K562 (cell line): Measurements from ENCODE around the gene TMEM242. TPM values are rescaled to one million over a fixed set of nuclear protein-coding genes. Genes with fewer than 3 reads are reported as not detected.

ENCODE experiments used
- ATAC-seq: fragments of 200-7000 bp; cut with Tn5 transposase; 3 replicates; pipeline ENCODE4 v1.9.1; 2020; ENCODE audit warnings: moderate library complexity
- BruUV-seq: library from RNA; stranded (reverse); fragments of 400-500 nt; replicated peaks from 2 replicates; lab custom pipeline; 2021; lab: Mats Ljungman, UMichigan
- CTCF ChIA-PET: fragments of 300-600 bp; formaldehyde crosslinking; extraction: SDS; loops from one replicate; lab custom pipeline; 2021; ENCODE audit warnings: low intra/inter-chr PET ratio; lab: Yijun Ruan, JAX
- POLR2A ChIA-PET: fragments of 300-600, 350-650 bp; sonication (Branson Sonifier 250); formaldehyde crosslinking; extraction: SDS; loops from one replicate; lab custom pipeline; 2021; ENCODE audit warnings: antibody characterized with exemption, inconsistent platforms; lab: Yijun Ruan, JAX
- DNase-seq, 4 experiments: peaks; one replicate each; pipeline versions ENCODE4 v3.0.0 to v3.0.0-alpha.2; 2011 to 2018; ENCODE audit warnings: low spot score in 3 of 4, mixed read lengths in 3 of 4; ENCODE audit errors: extremely low read depth in 1 of 4
- FAIRE-seq: peaks from 2 replicates; lab custom pipeline; 2011; peaks lifted over from hg19 to GRCh38; lab: Jason Lieb, UNC
- H2AFZ ChIP-seq: 2 replicates; pipeline ENCODE4 v1.6.0; 2011; ENCODE audit warnings: low read depth, low read length, control low read depth, inconsistent platforms
- H3K27ac ChIP-seq: fragments of 200-600 bp; 3 replicates; pipeline ENCODE4 v1.8.0; 2011; ENCODE audit warnings: low read depth, mild to moderate bottlenecking, control low read depth, inconsistent platforms, low read length, moderate library complexity, mixed read lengths; ENCODE audit errors: extremely low read depth
- H3K27me3 ChIP-seq, 2 experiments: fragments of 300-600 bp in 1 of 2; 2 replicates in 1 of 2; 3 replicates in 1 of 2; pipeline versions ENCODE4 v1.6.0 to v1.8.0; 2011; ENCODE audit warnings: inconsistent platforms in 2 of 2, low read length in 2 of 2, mild to moderate bottlenecking in 1 of 2, mixed read lengths in 1 of 2, moderate library complexity in 1 of 2; ENCODE audit not compliant: control insufficient read depth in 2 of 2, insufficient read depth in 2 of 2
- H3K36me3 ChIP-seq: fragments of 300-600 bp; 3 replicates; pipeline ENCODE4 v1.8.0; 2011; ENCODE audit warnings: mild to moderate bottlenecking, low read length, inconsistent platforms; ENCODE audit not compliant: control insufficient read depth, insufficient read depth
- H3K4me1 ChIP-seq, 2 experiments: fragments of 200-600 bp in 1 of 2; replicated peaks in 1 of 2; 2 replicates in 1 of 2; 3 replicates in 1 of 2; pipeline versions ENCODE4 v1.5.1 to v1.8.0; 2011; ENCODE audit warnings: inconsistent platforms in 2 of 2, low read length in 2 of 2, mild to moderate bottlenecking in 1 of 2, mixed read lengths in 1 of 2, moderate library complexity in 1 of 2; ENCODE audit not compliant: control insufficient read depth in 2 of 2, insufficient read depth in 2 of 2
- H3K4me2 ChIP-seq: 2 replicates; pipeline ENCODE4 v1.6.1; 2011; ENCODE audit warnings: low read length, control low read depth, inconsistent platforms, mixed read lengths; ENCODE audit not compliant: insufficient read depth
- H3K4me3 ChIP-seq: fragments of 200-600 bp; sonication (generic), shearing (Covaris generic); 2 replicates; pipeline ENCODE4 v1.5.1; 2016; ENCODE audit warnings: control low read depth, inconsistent platforms
- H3K79me2 ChIP-seq: fragments of 200-600 bp; 3 replicates; pipeline ENCODE4 v1.8.0; 2011; ENCODE audit warnings: low read length, inconsistent platforms; ENCODE audit not compliant: control insufficient read depth, insufficient read depth
- H3K9ac ChIP-seq, 2 experiments: 2 replicates each; pipeline versions ENCODE4 v1.6.0 to v1.6.1; 2011; ENCODE audit warnings: low read depth in 2 of 2, low read length in 2 of 2, control low read depth in 1 of 2, inconsistent platforms in 1 of 2, mild to moderate bottlenecking in 1 of 2, mixed read lengths in 1 of 2; ENCODE audit not compliant: insufficient read depth in 1 of 2
- H3K9me1 ChIP-seq: one replicate; pipeline ENCODE4 v1.6.0; 2011; ENCODE audit warnings: inconsistent platforms, mild to moderate bottlenecking, low read length, moderate library complexity; ENCODE audit not compliant: control insufficient read depth, insufficient read depth
- H3K9me3 ChIP-seq: replicated peaks from 2 replicates; pipeline ENCODE4 v1.5.1; 2011; ENCODE audit warnings: low read depth, low read length, inconsistent platforms; ENCODE audit not compliant: control insufficient read depth, insufficient read depth
- H4K20me1 ChIP-seq: replicated peaks from 2 replicates; pipeline ENCODE4 v1.6.1; 2011; ENCODE audit warnings: low read length, inconsistent platforms, mixed read lengths; ENCODE audit not compliant: control insufficient read depth, insufficient read depth
- IRF9 ChIP-seq: fragments of 450-650 bp; IDR thresholded peaks from 2 replicates; pipeline ENCODE4 v1.6.1; 2016; ENCODE audit warnings: missing biosample characterization, missing genetic modification characterization
- JUNB ChIP-seq: fragments of 450-650 bp; formaldehyde crosslinking; conservative IDR thresholded peaks from 2 replicates; pipeline ENCODE4 v1.4.0; 2020; ENCODE audit warnings: mild to moderate bottlenecking
- NONO ChIP-seq, 2 experiments: fragments of 200-400 bp in 1 of 2; fragments of 450-650 bp in 1 of 2; formaldehyde crosslinking in 1 of 2; IDR thresholded peaks; 2 replicates each; pipeline ENCODE4 v1.6.1; 2017; ENCODE audit warnings: low read depth in 2 of 2, mild to moderate bottlenecking in 2 of 2, moderate library complexity in 2 of 2, low read length in 1 of 2
- PHF20 ChIP-seq: fragments of 450-650 bp; IDR thresholded peaks from 2 replicates; pipeline ENCODE4 v1.6.1; 2018; ENCODE audit not compliant: partially characterized antibody
- SNRNP70 ChIP-seq: fragments of 200-400 bp; formaldehyde crosslinking; optimal IDR thresholded peaks from 2 replicates; pipeline ENCODE3; 2017; ENCODE audit warnings: low read depth, low read length
- THAP7 ChIP-seq: fragments of 250-450 bp; sonication (Bioruptor Pico); IDR thresholded peaks from 2 replicates; pipeline ENCODE4 v1.5.0; 2021
- ZNF311 ChIP-seq: fragments of 250-450 bp; sonication (Bioruptor Pico); IDR thresholded peaks from 2 replicates; pipeline ENCODE4 v1.4.0; 2020; ENCODE audit warnings: mild to moderate bottlenecking, moderate library complexity
- ZNF395 ChIP-seq: fragments of 200-800 bp; sonication (Bioruptor generic); IDR thresholded peaks from 2 replicates; pipeline ENCODE4 v1.6.1; 2017; ENCODE audit warnings: missing genetic modification characterization, missing compliant biosample characterization
- ZNF696 ChIP-seq: fragments of 250-450 bp; sonication (Bioruptor Pico); conservative IDR thresholded peaks from 2 replicates; pipeline ENCODE4 v1.4.0; 2020; ENCODE audit warnings: mild to moderate bottlenecking, moderate library complexity
- ZNF785 ChIP-seq: fragments of 250-450 bp; sonication (Bioruptor Pico); IDR thresholded peaks from 2 replicates; pipeline ENCODE4 v1.4.0; 2020; ENCODE audit warnings: mild to moderate bottlenecking
- WGBS: fragments of 100-300 bp; shearing (Covaris generic); methylation state at CpG from one replicate; pipeline ENCODE4 v1.1.6; 2016; ENCODE audit warnings: low coverage, mixed read lengths; ENCODE audit not compliant: insufficient coverage; ENCODE audit errors: missing lambda C conversion rate; 5-methylcytosine and 5-hydroxymethylcytosine counted together
- in situ Hi-C: fragments of 300-500 bp; cut with MboI; formaldehyde crosslinking; loops from 4 replicates; pipeline ENCODE4 v1.15.0; 2018; ENCODE audit warnings: inconsistent platforms, mixed read lengths
- intact Hi-C: fragments of 100-400 bp; cut with micrococcal nuclease; formaldehyde crosslinking; loops from 2 replicates; pipeline ENCODE4 v1.14.2; 2022
- polyA plus RNA-seq, 8 experiments: library from polyadenylated mRNA; depleted of rRNA in 4 of 8; stranded (reverse) in 5 of 8; unstranded in 3 of 8; fragments of >200 nt; fragmentation: Nextera tagmentation in 2 of 8; fragmentation: Illumina TruSeq in 1 of 8; extraction: Ambion mirVana in 2 of 8; extraction: Trizol in 1 of 8; gene quantifications; 2 replicates each; pipeline versions ENCODE4 v1.2.1 to v1.2.3, GENCODE V29; 2011 to 2014; ENCODE audit warnings: inconsistent platforms in 1 of 8, missing spikeins in 1 of 8
- total RNA-seq, 7 experiments: library from RNA; depleted of rRNA in 6 of 7; stranded (reverse); fragments of >200 nt in 6 of 7; fragmentation: Illumina TruSeq in 2 of 7; extraction: Trizol in 2 of 7; gene quantifications; 2 replicates each; pipeline versions ENCODE4 v1.2.1 to v1.2.3, GENCODE V29; 2011 to 2021; ENCODE audit warnings: low replicate concordance in 1 of 7
- TF ChIP-seq, protein P1 (sequence below), 2 experiments: fragments of 450-650 bp; conservative IDR thresholded peaks; 2 replicates each; pipeline ENCODE4 v1.6.1; 2017; ENCODE audit warnings: mild to moderate bottlenecking in 2 of 2, moderate library complexity in 2 of 2

TMEM242 gene
- total and polyA plus RNA-seq, 9 of the 15 experiments (the other 6 are each of a cell fraction or from before 2014, with no cell fraction given): 9.5 to 35.3 (median 16.5) TPM

- no peaks in the 10 kb centered on the region for H3K9me3 ChIP-seq
- H3K36me3 ChIP-seq: no peaks in the 10 kb centered on the region; the same call in 1 of the 3 replicates
- no peak overlapping the region for H3K4me2 ChIP-seq
- ChIA-PET CTCF (no interaction called here), POLR2A (interaction anchor here (0.6 to 0.8 kb wide), 2 partner anchors 14 to 1004 kb away, joined by 3 to 5 read pairs; no protein-coding TSS in a partner anchor)
- H3K9me1 ChIP-seq: no peaks in the 10 kb centered on the region
- DNase-seq (no peak), ATAC-seq (no peak), FAIRE-seq (no peak)
- intact Hi-C loops (no loop called here), in situ Hi-C loops (no loop called here)
- no peak overlapping the region for H3K9ac ChIP-seq
- H3K27me3 ChIP-seq: no peaks in the 10 kb centered on the region
- TF ChIP-seq NONO (IDR thresholded peaks at IDR 0.05; ENCODE audit: low read depth in 2 of 2, low read length in 1 of 2) (no peak), ZNF311 (CRISPR knock-in tag) (no peak)
- H3K4me1 ChIP-seq: peaks cover 10 to 11% of the 10 kb centered on the region in 2 experiments
- H3K4me3 ChIP-seq: no peak overlapping the region
- BruUV-seq: no TSS peak
- peaks cover 12% of the 10 kb centered on the region; the same call in 2 of the 3 replicates for H3K79me2 ChIP-seq
- H4K20me1 ChIP-seq: no peaks in the 10 kb centered on the region
- WGBS: 85% methylated on average over 12 of the region's 12 CpGs
- no peak overlapping the region for H3K27ac ChIP-seq
- H2AFZ ChIP-seq: no peak overlapping the region
These were observed 22.9 kb downstream of the TMEM242 start for GRCh38 chr6:157300436-157300835.

GRCh38 chr6:157300006-157300405 lies 23.3 kb downstream of the TMEM242 start:
- H3K4me1 ChIP-seq: peaks cover 6 to 7% of the 10 kb centered on the region in 2 experiments
- ChIA-PET CTCF (no interaction called here), POLR2A (interaction anchor here (0.8 kb wide), 1 partner anchor 1004 kb away, joined by 5 read pairs; no protein-coding TSS in a partner anchor)
- no peak overlapping the region for H3K4me3 ChIP-seq
- no peak overlapping the region for H2AFZ ChIP-seq
- H3K9me3 ChIP-seq: no peaks in the 10 kb centered on the region
- H4K20me1 ChIP-seq: no peaks in the 10 kb centered on the region
- H3K4me2 ChIP-seq: no peak overlapping the region
- no peak for ATAC-seq
- no peaks in the 10 kb centered on the region for H3K9me1 ChIP-seq
- WGBS: 93% methylated on average over 20 of the region's 20 CpGs
- intact Hi-C loops: no loop called here
- H3K9ac ChIP-seq: no peak overlapping the region
- H3K27ac ChIP-seq: no peak overlapping the region
- no peaks in the 10 kb centered on the region for H3K27me3 ChIP-seq
- H3K36me3 ChIP-seq: no peaks in the 10 kb centered on the region; the same call in 1 of the 3 replicates
- no peak for DNase-seq
- no peak for FAIRE-seq
- peaks cover 12% of the 10 kb centered on the region; the same call in 2 of the 3 replicates for H3K79me2 ChIP-seq
- BruUV-seq: no TSS peak
- in situ Hi-C loops: no loop called here
- TF ChIP-seq, protein P1, sequence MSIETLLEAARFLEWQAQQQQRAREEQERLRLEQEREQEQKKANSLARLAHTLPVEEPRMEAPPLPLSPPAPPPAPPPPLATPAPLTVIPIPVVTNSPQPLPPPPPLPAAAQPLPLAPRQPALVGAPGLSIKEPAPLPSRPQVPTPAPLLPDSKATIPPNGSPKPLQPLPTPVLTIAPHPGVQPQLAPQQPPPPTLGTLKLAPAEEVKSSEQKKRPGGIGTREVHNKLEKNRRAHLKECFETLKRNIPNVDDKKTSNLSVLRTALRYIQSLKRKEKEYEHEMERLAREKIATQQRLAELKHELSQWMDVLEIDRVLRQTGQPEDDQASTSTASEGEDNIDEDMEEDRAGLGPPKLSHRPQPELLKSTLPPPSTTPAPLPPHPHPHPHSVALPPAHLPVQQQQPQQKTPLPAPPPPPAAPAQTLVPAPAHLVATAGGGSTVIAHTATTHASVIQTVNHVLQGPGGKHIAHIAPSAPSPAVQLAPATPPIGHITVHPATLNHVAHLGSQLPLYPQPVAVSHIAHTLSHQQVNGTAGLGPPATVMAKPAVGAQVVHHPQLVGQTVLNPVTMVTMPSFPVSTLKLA (conservative IDR thresholded peaks at IDR 0.05): no peak
- TF ChIP-seq SNRNP70 (no peak), ZNF696 (CRISPR knock-in tag) (no peak), JUNB (CRISPR knock-in tag) (no peak), THAP7 (CRISPR knock-in tag) (no peak), ZNF395 (no peak), IRF9 (tag) (no peak), PHF20 (no peak), ZNF785 (CRISPR knock-in tag) (no peak)
